Medulla oblongata (tissue), 1 donor: ENCODE measurements around the gene SPRR3.

ENCODE experiments used
- DNase-seq: peaks from one replicate; pipeline ENCODE4 v3.0.0-alpha.2; 2015; ENCODE audit errors: extremely low spot score

The SPRR3 gene

GRCh38 chr1:153049211-153049610 lies 47.7 kb downstream of the SPRR3 start:
- DNase-seq, result no peak
